GM12878 (cell line): ENCODE results near the gene ANKRD34A. TPM values are rescaled to one million over a fixed set of nuclear protein-coding genes. Genes with fewer than 3 reads are reported as not detected.

ENCODE experiments used
- ATAC-seq: fragments of 200-7000 bp; cut with Tn5 transposase; 3 replicates; pipeline ENCODE4 v1.9.1; 2020; ENCODE audit warnings: mild to moderate bottlenecking, moderate library complexity
- BruUV-seq: library from RNA; stranded (reverse); fragments of 400-500 nt; replicated peaks from 2 replicates; lab custom pipeline; 2021; lab: Mats Ljungman, UMichigan
- CTCF ChIA-PET: fragments of 300-600 bp; sonication (Branson Sonifier 250); formaldehyde crosslinking; extraction: SDS; loops from one replicate; lab custom pipeline; 2021; ENCODE audit warnings: inconsistent platforms; lab: Yijun Ruan, JAX
- POLR2A ChIA-PET: fragments of 350-600 bp; formaldehyde crosslinking; extraction: SDS; loops from one replicate; lab custom pipeline; 2021; ENCODE audit warnings: inconsistent platforms; lab: Charles Lee
- RAD21 ChIA-PET: fragments of 300-600 bp; sonication (Branson Sonifier 250); formaldehyde crosslinking; loops from one replicate; lab custom pipeline; 2023; ENCODE audit warnings: antibody characterized with exemption; ENCODE audit not compliant: unreplicated experiment; lab: Charles Lee
- SMC1A ChIA-PET: fragments of 300-600 bp; sonication (Branson Sonifier 250); formaldehyde crosslinking; loops from one replicate; lab custom pipeline; 2023; ENCODE audit not compliant: unreplicated experiment, uncharacterized antibody; lab: Charles Lee
- DNase-seq: peaks from one replicate; pipeline ENCODE4 v3.0.0-alpha.2; 2011; ENCODE audit warnings: low read depth, low spot score
- FAIRE-seq: peaks from 3 replicates; lab custom pipeline; 2011; peaks lifted over from hg19 to GRCh38; lab: Jason Lieb, UNC
- H2AFZ ChIP-seq: 2 replicates; pipeline ENCODE4 v1.6.0; 2011; ENCODE audit warnings: low read depth, low read length, control low read depth; ENCODE audit not compliant: control insufficient read depth
- H3K27ac ChIP-seq: 2 replicates; pipeline ENCODE4 v1.5.1; 2011; ENCODE audit warnings: control low read depth; ENCODE audit not compliant: control insufficient read depth, insufficient read depth
- H3K27me3 ChIP-seq, 2 experiments: replicated peaks in 1 of 2; 2 replicates each; pipeline versions ENCODE4 v1.6.0 to v1.6.1; 2011; ENCODE audit warnings: low read length in 1 of 2; ENCODE audit not compliant: control insufficient read depth in 2 of 2, insufficient read depth in 2 of 2
- H3K36me3 ChIP-seq, 2 experiments: 2 replicates each; pipeline ENCODE4 v1.5.1; 2011; ENCODE audit warnings: low read length in 1 of 2; ENCODE audit not compliant: control insufficient read depth in 2 of 2, insufficient read depth in 2 of 2
- H3K4me1 ChIP-seq: 2 replicates; pipeline ENCODE4 v1.6.1; 2011; ENCODE audit warnings: mild to moderate bottlenecking, low read length, moderate library complexity, mixed read lengths; ENCODE audit not compliant: control insufficient read depth, insufficient read depth
- H3K4me2 ChIP-seq: 2 replicates; pipeline ENCODE4 v1.6.0; 2011; ENCODE audit warnings: control low read depth; ENCODE audit not compliant: control insufficient read depth, insufficient read depth
- H3K4me3 ChIP-seq: fragments of 200-600 bp; sonication (generic); 2 replicates; pipeline ENCODE4 v1.5.1; 2016
- H3K79me2 ChIP-seq: 2 replicates; pipeline ENCODE4 v1.6.0; 2011; ENCODE audit warnings: low read length; ENCODE audit not compliant: control insufficient read depth, insufficient read depth
- H3K9ac ChIP-seq: 2 replicates; pipeline ENCODE4 v1.8.0; 2011; ENCODE audit warnings: low read length, control low read depth, mixed read lengths; ENCODE audit not compliant: control insufficient read depth, insufficient read depth
- H3K9me3 ChIP-seq: replicated peaks from 3 replicates; pipeline ENCODE4 v1.5.1; 2011; ENCODE audit warnings: mild to moderate bottlenecking, low read length; ENCODE audit not compliant: control insufficient read depth, insufficient read depth
- H4K20me1 ChIP-seq: 2 replicates; pipeline ENCODE4 v1.6.0; 2011; ENCODE audit not compliant: control insufficient read depth, insufficient read depth
- GATAD2B ChIP-seq: fragments of 450-650 bp; conservative IDR thresholded peaks from 2 replicates; pipeline ENCODE4 v1.6.1; 2017; ENCODE audit warnings: low read depth, mild to moderate bottlenecking, moderate library complexity
- PRDM15 ChIP-seq: fragments of 450-650 bp; formaldehyde crosslinking; IDR thresholded peaks from 2 replicates; pipeline ENCODE4 v1.4.0; 2020; ENCODE audit warnings: mild to moderate bottlenecking, moderate library complexity
- TARDBP ChIP-seq: IDR thresholded peaks from 2 replicates; pipeline ENCODE4 v1.6.1; 2016; ENCODE audit warnings: borderline replicate concordance
- WGBS: methylation state at CpG from one replicate; pipeline ENCODE4 v1.1.6; 2016; ENCODE audit warnings: low lambda C conversion rate; ENCODE audit not compliant: insufficient replicate concordance, insufficient coverage; ENCODE audit errors: missing lambda C conversion rate; 5-methylcytosine and 5-hydroxymethylcytosine counted together
- in situ Hi-C: fragments of 300-500 bp; cut with MboI; formaldehyde crosslinking; loops from 9 replicates; pipeline ENCODE4 v1.14.3; 2018; ENCODE audit warnings: mixed read lengths
- intact Hi-C: fragments of 100-400 bp; cut with micrococcal nuclease; formaldehyde crosslinking; loops from one replicate; pipeline ENCODE4 v1.14.2; 2022; ENCODE audit not compliant: unreplicated experiment
- polyA plus RNA-seq, 11 experiments: library from polyadenylated mRNA; depleted of rRNA in 4 of 11; unstranded in 6 of 11; stranded (reverse) in 5 of 11; fragments of >200 nt; fragmentation: Nextera tagmentation in 4 of 11; fragmentation: Illumina TruSeq in 1 of 11; extraction: Ambion mirVana in 4 of 11; extraction: Trizol in 1 of 11; gene quantifications; 1 replicate in 1 of 11; 2 replicates in 10 of 11; pipeline versions ENCODE4 v1.2.1 to v1.2.3, GENCODE V29; 2011 to 2016; ENCODE audit warnings: inconsistent platforms in 2 of 11, missing spikeins in 2 of 11, low read depth in 1 of 11
- total RNA-seq, 4 experiments: library from RNA; depleted of rRNA in 3 of 4; stranded (reverse); fragments of >200 nt in 3 of 4; fragmentation: Illumina TruSeq in 1 of 4; extraction: Trizol in 1 of 4; gene quantifications; 2 replicates each; pipeline versions ENCODE4 v1.2.1 to v1.2.3, GENCODE V29; 2013 to 2021

The ANKRD34A gene
- total and polyA plus RNA-seq, 10 of the 15 experiments (the other 5 are each of a cell fraction or from before 2014, with no cell fraction given): 0.40 to 3.5 (median 1.6) TPM

- Histone ChIP-seq H3K36me3 (no peaks in the 10 kb centered on the region), H3K4me3 (no peak overlapping the region), H3K9me3 (no peaks in the 10 kb centered on the region), H3K27ac (no peak overlapping the region), H2AFZ (no peak overlapping the region), H3K27me3 (peaks cover 0 to 1% of the 10 kb centered on the region in 2 experiments; a peak in 2 of 4 replicates), H3K4me2 (no peak overlapping the region), H4K20me1 (no peaks in the 10 kb centered on the region), H3K4me1 (no peaks in the 10 kb centered on the region), H3K79me2 (no peaks in the 10 kb centered on the region), H3K9ac (no peak overlapping the region)
- no peak for ATAC-seq
- ChIA-PET CTCF (interaction anchor here (1.0 to 18.6 kb wide), 8 partner anchors 12 to 146 kb away, joined by 3 to 361 read pairs (median 4); partner anchors contain the start of gene RBM8A), RAD21 (interaction anchor here (1.7 to 5.7 kb wide), 2 partner anchors 23 to 31 kb away, joined by 8 to 136 read pairs; no protein-coding TSS in a partner anchor), SMC1A (interaction anchor here (1.0 to 7.5 kb wide), 5 partner anchors 11 to 164 kb away, joined by 3 to 180 read pairs (median 4); partner anchors contain the start of gene NUDT17), POLR2A (interaction anchor here (0.7 to 2.3 kb wide), 2 partner anchors 31 to 38 kb away, joined by 5 to 17 read pairs; no protein-coding TSS in a partner anchor)
- in situ Hi-C loops: loop anchor here (5.0 kb wide), 1 partner anchor 113 kb away; no protein-coding TSS in a partner anchor
- intact Hi-C loops: loop anchor here (5.0 kb wide), 1 partner anchor 273 kb away; no protein-coding TSS in a partner anchor
- TF ChIP-seq GATAD2B (no peak), PRDM15 (CRISPR knock-in tag) (no peak), TARDBP (no peak)
- DNase-seq: no peak
- FAIRE-seq: no peak
- 92% methylated on average over 8 of the region's 8 CpGs for WGBS
- no TSS peak for BruUV-seq
These were observed 45.9 kb upstream of the ANKRD34A start for GRCh38 chr1:146010126-146010738.
